Coronary artery (tissue), 2 donors: ENCODE data around the gene SUCLA2.
"Not testable (repeated sequence)": the region's sequence is repeated elsewhere in the genome, so short reads cannot be mapped to it uniquely, and the experiment has no call there.

Experiments
- DNase-seq: peaks from one replicate; pipeline ENCODE4 v3.0.0-alpha.2; 2017; ENCODE audit warnings: low spot score
- H3K27ac ChIP-seq, 2 donors: fragments of 200-600 bp; sonication (generic); one replicate each; pipeline ENCODE4 v1.5.1; 2016 to 2019
- H3K4me3 ChIP-seq: fragments of 200-600 bp; sonication (generic); 2 replicates; pipeline ENCODE4 v1.5.1; 2016; ENCODE audit warnings: mild to moderate bottlenecking, moderate library complexity
- TF ChIP-seq, protein P1 (sequence below): fragments of 200-600 bp; sonication (generic); IDR thresholded peaks from one replicate; pipeline ENCODE4 v1.5.1; 2019; ENCODE audit warnings: antibody characterized with exemption

The SUCLA2 gene

DNA sequence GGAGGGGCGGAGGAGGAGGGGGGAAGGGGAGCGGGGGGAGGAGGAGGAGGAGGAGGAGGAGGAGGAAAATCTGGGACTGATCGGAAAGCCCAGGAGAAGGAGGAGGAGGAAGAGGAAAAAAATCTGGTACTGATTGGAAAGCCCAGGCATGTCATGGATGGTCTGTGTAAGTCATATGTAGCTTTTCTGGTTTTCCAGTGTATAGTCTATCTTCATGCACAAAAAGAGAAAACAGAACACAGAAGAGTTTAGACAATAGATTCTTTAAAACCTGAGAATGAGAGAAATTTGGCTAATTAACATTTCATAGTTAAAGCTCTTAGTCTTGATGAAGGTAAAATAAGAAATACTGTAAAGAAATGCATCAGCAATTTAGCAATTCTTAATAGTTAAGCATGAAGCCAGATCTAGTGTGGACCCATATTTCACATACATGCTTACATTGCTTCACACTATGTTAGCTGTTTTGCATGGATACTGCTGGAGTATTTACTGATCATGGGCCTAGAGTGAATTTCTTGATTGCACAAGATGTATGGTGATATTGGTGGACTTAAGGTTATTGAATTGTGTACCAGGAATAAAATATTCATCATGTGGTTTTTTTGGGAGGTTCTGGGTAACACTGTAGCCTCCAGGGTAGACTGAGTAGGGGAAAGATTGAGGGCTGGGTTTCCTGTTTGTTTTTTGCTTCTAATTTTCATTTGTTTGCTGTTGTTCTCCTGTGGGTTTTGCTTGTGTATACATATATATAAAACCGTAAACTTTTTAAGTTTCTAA, 41.4 kb downstream of the SUCLA2 start:
- Histone ChIP-seq H3K27ac (no peak overlapping the region), H3K4me3 (no peak overlapping the region)
- DNase-seq = no peak
- TF ChIP-seq, protein P1, sequence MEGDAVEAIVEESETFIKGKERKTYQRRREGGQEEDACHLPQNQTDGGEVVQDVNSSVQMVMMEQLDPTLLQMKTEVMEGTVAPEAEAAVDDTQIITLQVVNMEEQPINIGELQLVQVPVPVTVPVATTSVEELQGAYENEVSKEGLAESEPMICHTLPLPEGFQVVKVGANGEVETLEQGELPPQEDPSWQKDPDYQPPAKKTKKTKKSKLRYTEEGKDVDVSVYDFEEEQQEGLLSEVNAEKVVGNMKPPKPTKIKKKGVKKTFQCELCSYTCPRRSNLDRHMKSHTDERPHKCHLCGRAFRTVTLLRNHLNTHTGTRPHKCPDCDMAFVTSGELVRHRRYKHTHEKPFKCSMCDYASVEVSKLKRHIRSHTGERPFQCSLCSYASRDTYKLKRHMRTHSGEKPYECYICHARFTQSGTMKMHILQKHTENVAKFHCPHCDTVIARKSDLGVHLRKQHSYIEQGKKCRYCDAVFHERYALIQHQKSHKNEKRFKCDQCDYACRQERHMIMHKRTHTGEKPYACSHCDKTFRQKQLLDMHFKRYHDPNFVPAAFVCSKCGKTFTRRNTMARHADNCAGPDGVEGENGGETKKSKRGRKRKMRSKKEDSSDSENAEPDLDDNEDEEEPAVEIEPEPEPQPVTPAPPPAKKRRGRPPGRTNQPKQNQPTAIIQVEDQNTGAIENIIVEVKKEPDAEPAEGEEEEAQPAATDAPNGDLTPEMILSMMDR = no peak

DNA sequence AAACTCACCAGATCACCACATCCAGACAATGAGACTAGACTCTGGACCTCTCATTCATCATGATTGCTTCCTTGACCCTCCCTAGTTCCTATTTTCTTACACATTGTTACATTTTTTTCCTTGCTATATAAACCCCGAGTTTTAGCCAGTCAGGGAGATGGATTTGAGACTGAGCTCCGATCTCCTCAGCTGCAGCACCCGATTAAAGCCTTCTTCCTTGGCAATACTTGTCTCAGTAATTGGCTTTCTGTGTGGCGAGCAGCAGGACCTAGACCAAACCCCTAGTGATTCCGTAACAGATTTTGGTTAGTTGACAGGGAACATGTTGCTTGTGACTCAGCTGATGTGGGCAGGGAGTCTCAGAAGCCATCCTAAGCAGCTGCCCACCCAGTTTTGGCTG, 44.0 kb downstream of the SUCLA2 start:
- TF ChIP-seq, protein P1 = no peak
- no peak overlapping the region for H3K4me3 ChIP-seq
- no peak for DNase-seq
- H3K27ac ChIP-seq = no peak overlapping the region

DNA sequence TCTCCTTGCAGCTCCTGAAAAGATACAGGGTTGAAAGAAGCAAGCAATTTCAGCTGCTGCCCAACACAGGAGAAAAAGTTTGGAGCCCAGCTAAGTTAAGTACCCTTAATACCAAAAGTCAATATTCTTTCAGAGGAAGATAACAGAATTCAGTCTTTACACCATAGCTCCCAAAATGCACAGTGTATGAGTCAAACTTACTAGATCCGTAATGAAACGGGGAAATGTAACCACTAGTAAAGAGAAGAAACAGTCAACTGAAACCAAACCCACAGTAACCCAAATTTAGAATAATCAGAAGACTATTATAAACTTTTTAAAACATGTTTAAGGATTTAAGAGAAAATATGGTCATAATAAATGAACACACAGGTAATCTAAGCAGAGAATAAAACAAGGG, 45.2 kb downstream of the SUCLA2 start:
- DNase-seq = no peak
- H3K27ac ChIP-seq = no peak overlapping the region
- TF ChIP-seq, protein P1 = no peak
- H3K4me3 ChIP-seq = no peak overlapping the region

GRCh38 chr13:47949799-47950198, 51.3 kb downstream of the SUCLA2 start:
- Histone ChIP-seq H3K27ac (no peak overlapping the region), H3K4me3 (no peak overlapping the region)
- no peak for DNase-seq
- TF ChIP-seq, protein P1 = no peak

GRCh38 chr13:47945738-47946137, 55.3 kb downstream of the SUCLA2 start:
- TF ChIP-seq, protein P1 = no peak
- Histone ChIP-seq H3K27ac (no peak overlapping the region), H3K4me3 (no peak overlapping the region)
- no peak for DNase-seq

- H3K27ac ChIP-seq, DNase-seq, H3K4me3 ChIP-seq: not testable (repeated sequence)
Measured at GRCh38 chr13:47945146-47945545, 55.9 kb downstream of the SUCLA2 start.

- DNase-seq = no peak
- TF ChIP-seq, protein P1 = no peak
- no peak overlapping the region for H3K4me3 ChIP-seq
Measured at GRCh38 chr13:47934371-47934770, 66.7 kb downstream of the SUCLA2 start.

More at GRCh38 chr13:47934371-47934770, 66.7 kb downstream of the SUCLA2 start:
- H3K27ac ChIP-seq = no peak overlapping the region
